ENCODE measurements around the gene MUC22.

The MUC22 gene

DNA sequence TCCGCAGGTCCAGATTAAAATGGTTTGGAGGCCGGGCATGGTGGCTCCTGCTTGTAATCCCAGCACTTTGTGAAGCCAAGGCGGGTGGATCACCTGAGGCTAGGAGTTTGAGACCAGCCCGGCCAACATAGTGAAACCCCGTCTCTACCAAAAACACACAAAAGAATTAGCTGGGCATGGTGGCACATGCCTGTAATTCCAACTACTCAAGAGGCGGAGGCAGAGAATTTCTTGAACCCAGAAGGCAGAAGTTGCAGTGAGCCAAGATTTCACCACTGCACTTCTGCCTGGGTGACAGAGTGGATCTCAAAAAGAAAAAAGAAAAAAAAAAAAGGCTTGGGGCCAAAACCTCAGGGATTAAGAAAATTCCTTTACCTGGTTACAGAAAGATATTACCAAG, 71.6 kb downstream of the MUC22 start:
- Histone ChIP-seq H3K4me3 (ENCODE audit: low read length) (no peak overlapping the region), H3K27me3 (ENCODE audit: insufficient read depth, low read length) (peaks cover 2% of the 10 kb centered on the region), H3K4me1 (ENCODE audit: insufficient read depth, low read length) (peaks cover 3% of the 10 kb centered on the region), H2AFZ (ENCODE audit: low read depth, low read length) (no peak overlapping the region), H3K9me3 (ENCODE audit: low read length) (no peaks in the 10 kb centered on the region), H3K36me3 (ENCODE audit: insufficient read depth, low read length) (no peaks in the 10 kb centered on the region)

- no peaks in the 10 kb centered on the region for H3K9me3 ChIP-seq (ENCODE audit: low read length)
- peaks cover 3% of the 10 kb centered on the region for H3K4me1 ChIP-seq (ENCODE audit: insufficient read depth, low read length)
- H3K4me3 ChIP-seq (ENCODE audit: low read length) = no peak overlapping the region
- no peaks in the 10 kb centered on the region for H3K27me3 ChIP-seq (ENCODE audit: insufficient read depth, low read length)
- no peak overlapping the region for H2AFZ ChIP-seq (ENCODE audit: low read depth, low read length)
- H3K36me3 ChIP-seq (ENCODE audit: insufficient read depth, low read length) = no peaks in the 10 kb centered on the region
Observed at GRCh38 chr6:31083742-31084354, 73.6 kb downstream of the MUC22 start.

Data from neuron (in vitro differentiated cells).